Suprapubic skin (tissue), 4 donors: ENCODE measurements around the gene TRIM47. TPM values are rescaled to one million over a fixed set of nuclear protein-coding genes. Genes with fewer than 3 reads are reported as not detected.

Experiments
- DNase-seq, 2 donors: peaks; one replicate each; pipeline ENCODE4 v3.0.0-alpha.2; 2019; ENCODE audit warnings: low spot score in 2 of 2
- H3K27ac ChIP-seq: fragments of 200-600 bp; sonication (generic); one replicate; pipeline ENCODE4 v1.5.1; 2019
- H3K27me3 ChIP-seq: fragments of 200-600 bp; sonication (generic); one replicate; pipeline ENCODE4 v1.5.1; 2019
- H3K36me3 ChIP-seq: fragments of 200-600 bp; sonication (generic); one replicate; pipeline ENCODE4 v1.5.1; 2019
- H3K4me1 ChIP-seq: fragments of 200-600 bp; sonication (generic); one replicate; pipeline ENCODE4 v1.5.1; 2019
- H3K4me3 ChIP-seq: fragments of 200-600 bp; sonication (generic); one replicate; pipeline ENCODE4 v1.5.1; 2019; ENCODE audit warnings: mild to moderate bottlenecking
- H3K9me3 ChIP-seq: fragments of 200-600 bp; sonication (generic); one replicate; pipeline ENCODE4 v1.5.1; 2019
- CTCF ChIP-seq, 2 donors: fragments of 200-600 bp in 1 of 2; fragments of 450-650 bp in 1 of 2; sonication (generic) in 1 of 2; IDR thresholded peaks; one replicate each; pipeline ENCODE4 v1.5.1; 2016 to 2019; ENCODE audit warnings: antibody characterized with exemption in 2 of 2, mild to moderate bottlenecking in 1 of 2, moderate library complexity in 1 of 2
- EP300 ChIP-seq: sonication (generic); formaldehyde crosslinking; IDR thresholded peaks from one replicate; pipeline ENCODE4 v1.6.1; 2017; ENCODE audit warnings: antibody characterized with exemption
- POLR2A ChIP-seq, 2 donors: fragments of 450-650 bp; IDR thresholded peaks; one replicate each; pipeline ENCODE4 v1.6.1; 2017; ENCODE audit warnings: antibody characterized with exemption in 2 of 2, mild to moderate bottlenecking in 2 of 2, moderate library complexity in 2 of 2
- POLR2AphosphoS5 ChIP-seq, 3 donors: sonication (generic); formaldehyde crosslinking; IDR thresholded peaks; one replicate each; pipeline ENCODE4 v1.6.1; 2017; ENCODE audit warnings: antibody characterized with exemption in 3 of 3
- WGBS: methylation state at CpG from one replicate; pipeline ENCODE4 v1.1.5; 2018; 5-methylcytosine and 5-hydroxymethylcytosine counted together
- total RNA-seq, 4 donors: library from RNA; depleted of rRNA; stranded (reverse); fragments of >200 nt; gene quantifications; one replicate each; pipeline ENCODE4 v1.1.0, GENCODE V29; 2016

Gene TRIM47, protein sequence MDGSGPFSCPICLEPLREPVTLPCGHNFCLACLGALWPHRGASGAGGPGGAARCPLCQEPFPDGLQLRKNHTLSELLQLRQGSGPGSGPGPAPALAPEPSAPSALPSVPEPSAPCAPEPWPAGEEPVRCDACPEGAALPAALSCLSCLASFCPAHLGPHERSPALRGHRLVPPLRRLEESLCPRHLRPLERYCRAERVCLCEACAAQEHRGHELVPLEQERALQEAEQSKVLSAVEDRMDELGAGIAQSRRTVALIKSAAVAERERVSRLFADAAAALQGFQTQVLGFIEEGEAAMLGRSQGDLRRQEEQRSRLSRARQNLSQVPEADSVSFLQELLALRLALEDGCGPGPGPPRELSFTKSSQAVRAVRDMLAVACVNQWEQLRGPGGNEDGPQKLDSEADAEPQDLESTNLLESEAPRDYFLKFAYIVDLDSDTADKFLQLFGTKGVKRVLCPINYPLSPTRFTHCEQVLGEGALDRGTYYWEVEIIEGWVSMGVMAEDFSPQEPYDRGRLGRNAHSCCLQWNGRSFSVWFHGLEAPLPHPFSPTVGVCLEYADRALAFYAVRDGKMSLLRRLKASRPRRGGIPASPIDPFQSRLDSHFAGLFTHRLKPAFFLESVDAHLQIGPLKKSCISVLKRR
- total RNA-seq, result 10 to 100 TPM; 22.8 to 43.1 (median 27.7) TPM

DNA sequence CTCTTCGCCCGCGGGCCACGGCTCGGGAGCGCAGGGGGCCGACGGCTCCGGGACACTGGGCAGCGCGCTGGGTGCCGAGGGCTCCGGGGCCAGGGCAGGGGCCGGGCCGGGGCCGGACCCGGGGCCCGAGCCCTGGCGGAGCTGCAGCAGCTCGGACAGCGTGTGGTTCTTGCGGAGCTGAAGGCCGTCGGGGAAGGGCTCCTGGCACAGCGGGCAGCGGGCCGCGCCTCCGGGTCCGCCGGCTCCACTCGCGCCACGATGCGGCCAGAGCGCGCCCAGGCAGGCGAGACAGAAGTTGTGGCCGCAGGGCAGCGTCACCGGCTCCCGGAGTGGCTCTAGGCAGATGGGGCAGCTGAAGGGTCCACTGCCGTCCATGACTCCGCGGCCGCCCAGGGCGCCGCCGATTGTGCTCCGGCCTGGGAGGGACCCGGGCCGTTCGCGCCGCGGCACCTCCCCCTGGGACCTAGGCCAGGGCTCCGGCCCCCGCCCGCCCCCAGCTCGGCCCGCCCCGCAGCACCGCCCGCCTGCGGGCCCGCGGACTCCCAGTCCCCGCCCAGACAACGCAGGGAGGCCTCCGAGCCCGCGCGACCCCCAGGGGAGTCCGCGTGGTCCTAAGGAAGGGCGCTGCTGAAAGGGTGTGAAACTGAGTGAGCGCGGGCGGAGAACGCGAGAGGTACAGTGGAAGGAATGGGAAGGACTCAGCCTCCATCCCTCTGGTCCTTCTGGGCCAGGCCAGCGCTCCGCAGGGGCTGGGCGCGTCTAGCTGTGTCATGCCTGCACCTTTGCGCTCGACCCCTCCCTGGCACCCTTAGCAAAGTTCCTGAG lies at the start of gene TRIM47:
TSS of gene TRIM47 (minus strand) at position 408 of the 825 bp plus-strand sequence. CDS start at position 375, 33 bp downstream.
- Histone ChIP-seq H3K4me1 (peaks cover 76% of the 10 kb centered on the region), H3K27ac (peak within 1 kb of the TSS; percentile 98), H3K36me3 (peaks cover 19% of the 10 kb centered on the region), H3K27me3 (no peaks in the 10 kb centered on the region), H3K4me3 (peak within 1 kb of the TSS; percentile 82), H3K9me3 (no peaks in the 10 kb centered on the region)
- TF ChIP-seq POLR2A (IDR thresholded peaks at IDR 0.05), result peak in 1 of 2 donors; percentile 58
- TF ChIP-seq EP300, result no peak
- peak in 1 of 2 donors; percentile 24 for TF ChIP-seq CTCF (IDR thresholded peaks at IDR 0.05)
- TF ChIP-seq POLR2AphosphoS5 (IDR thresholded peaks at IDR 0.05), result peak in 1 of 3 donors; percentile 19
- WGBS, result 1% methylated on average over 55 of the region's 87 CpGs
- DNase-seq, result peak in 1 of 2 donors; percentile 86

GRCh38 chr17:75927286-75927922 lies 49.0 kb upstream of the TRIM47 start:
- WGBS, result 51% methylated on average over 4 of the region's 6 CpGs
- Histone ChIP-seq H3K4me1 (peaks cover 17% of the 10 kb centered on the region), H3K4me3 (no peak overlapping the region), H3K9me3 (no peaks in the 10 kb centered on the region), H3K27ac (peak overlapping the region; percentile 75), H3K27me3 (no peaks in the 10 kb centered on the region), H3K36me3 (peaks cover 7% of the 10 kb centered on the region)
- DNase-seq, result no peak
- peak; percentile 5 to 31 for TF ChIP-seq CTCF (IDR thresholded peaks at IDR 0.05)
- TF ChIP-seq POLR2A (IDR thresholded peaks at IDR 0.05), result no peak
- TF ChIP-seq EP300, result no peak
- TF ChIP-seq POLR2AphosphoS5 (IDR thresholded peaks at IDR 0.05), result no peak

DNA sequence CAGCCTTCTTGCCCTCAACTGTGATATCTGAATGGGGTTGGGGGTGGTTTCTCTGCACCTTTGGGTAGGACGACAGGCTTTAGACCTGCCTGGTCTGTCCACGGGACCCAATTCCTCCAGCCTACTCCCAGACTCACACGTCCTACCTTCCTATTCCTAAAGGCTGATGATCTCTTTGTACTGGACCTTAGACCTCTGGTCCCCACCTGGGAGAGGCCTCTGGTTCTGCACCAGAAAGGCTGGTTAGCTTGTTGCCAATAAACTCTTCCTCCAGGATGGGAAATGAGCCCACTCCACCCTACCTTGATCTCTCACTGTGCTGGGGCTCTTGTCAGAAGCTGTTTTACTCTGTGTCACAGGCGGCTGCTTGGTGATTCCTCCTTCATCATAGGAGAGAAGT lies 48.1 kb upstream of the TRIM47 start:
- no peak for DNase-seq
- H3K4me1 ChIP-seq, result peaks cover 17% of the 10 kb centered on the region
- peaks cover 13% of the 10 kb centered on the region for H3K36me3 ChIP-seq
- H3K27me3 ChIP-seq, result no peaks in the 10 kb centered on the region
- peak overlapping the region; percentile 75 for H3K27ac ChIP-seq
- TF ChIP-seq EP300, result no peak
- no peak for TF ChIP-seq POLR2AphosphoS5 (IDR thresholded peaks at IDR 0.05)
- no peak for TF ChIP-seq CTCF (IDR thresholded peaks at IDR 0.05)
- TF ChIP-seq POLR2A (IDR thresholded peaks at IDR 0.05), result no peak
- 74% methylated on average over 4 of the region's 4 CpGs for WGBS
- H3K9me3 ChIP-seq, result no peaks in the 10 kb centered on the region
- H3K4me3 ChIP-seq, result no peak overlapping the region

GRCh38 chr17:75925912-75926311 lies 47.5 kb upstream of the TRIM47 start:
- DNase-seq, result no peak
- Histone ChIP-seq H3K27ac (no peak overlapping the region), H3K36me3 (peaks cover 13% of the 10 kb centered on the region), H3K9me3 (no peaks in the 10 kb centered on the region), H3K4me3 (no peak overlapping the region), H3K4me1 (peaks cover 17% of the 10 kb centered on the region), H3K27me3 (no peaks in the 10 kb centered on the region)
- 80% methylated on average over 15 of the region's 15 CpGs for WGBS
- TF ChIP-seq POLR2A (IDR thresholded peaks at IDR 0.05) (no peak), CTCF (IDR thresholded peaks at IDR 0.05) (no peak), POLR2AphosphoS5 (IDR thresholded peaks at IDR 0.05) (no peak), EP300 (no peak)
